Loucy (cell line): ENCODE data around the gene EFCC1.

ENCODE experiments used
- CTCF ChIP-seq: fragments of 200-600 bp; sonication (generic); conservative IDR thresholded peaks from 2 replicates; pipeline ENCODE4 v1.5.1; 2014; ENCODE audit warnings: mild to moderate bottlenecking, antibody characterized with exemption, low read length
- EZH2phosphoT487 ChIP-seq: fragments of 200-600 bp; IDR thresholded peaks from 2 replicates; pipeline ENCODE4 v1.6.1; 2018; ENCODE audit warnings: antibody characterized with exemption, mild to moderate bottlenecking, moderate library complexity, borderline replicate concordance

GRCh38 chr3:128965818-128966217 is 35.3 kb upstream of the EFCC1 start:
- TF ChIP-seq CTCF, result no peak
- TF ChIP-seq EZH2phosphoT487, result no peak
